NCI-H187 (cell line): ENCODE measurements around the gene TPRA1.

Experiments
- DNase-seq, 2 experiments: peaks; one replicate each; lab custom pipeline; 2025; lab: John Stamatoyannopoulos, UW

Gene TPRA1

DNA sequence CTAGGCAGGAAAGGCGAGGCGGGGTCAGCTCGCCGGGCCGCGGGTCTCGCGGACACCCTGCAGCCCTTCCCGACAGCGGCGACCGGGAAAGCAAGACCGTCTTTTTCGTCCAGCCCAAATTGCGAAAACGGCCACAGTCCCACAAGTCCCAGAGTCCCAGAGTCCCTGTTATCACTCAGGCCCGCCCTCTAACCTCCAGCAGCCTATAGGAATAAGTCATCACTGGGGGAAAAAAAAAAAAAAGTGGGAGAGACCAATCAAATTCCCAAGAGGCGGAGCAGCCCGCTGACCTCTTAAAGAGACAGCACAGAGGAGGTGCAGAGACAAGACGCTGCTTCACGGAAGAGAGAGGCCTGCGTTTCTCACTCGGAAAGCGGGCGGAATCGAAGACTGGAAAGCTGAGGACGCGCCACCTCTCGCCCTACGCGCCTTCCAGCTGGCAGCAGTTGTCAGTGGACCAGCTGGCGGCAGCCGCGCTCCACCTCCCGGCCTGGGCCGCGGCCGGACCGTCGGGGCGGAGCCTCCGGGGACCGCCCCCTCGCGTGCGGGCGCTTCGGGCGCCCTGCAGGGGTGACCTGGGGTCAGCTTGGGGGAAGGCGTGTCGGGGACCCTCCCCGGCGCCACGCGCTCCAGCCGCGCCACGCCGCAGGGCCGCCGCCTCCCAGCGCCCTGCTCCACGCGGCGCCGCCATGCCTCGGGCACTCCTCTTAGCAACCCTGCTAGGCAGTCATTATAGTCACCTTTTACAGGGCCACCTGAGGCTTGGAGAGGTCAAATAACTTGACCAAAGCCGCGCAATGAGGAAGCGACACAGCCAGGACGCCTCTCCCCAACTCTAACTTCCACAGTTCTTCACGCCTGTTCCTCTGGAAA is at the start of gene TPRA1:
Gene TPRA1 (minus strand): TSS at position 141 of the 873 bp plus-strand sequence. CDS start 10,587 bp downstream, outside the sequence.
- DNase-seq, result peak; percentile 75 to 90

DNA sequence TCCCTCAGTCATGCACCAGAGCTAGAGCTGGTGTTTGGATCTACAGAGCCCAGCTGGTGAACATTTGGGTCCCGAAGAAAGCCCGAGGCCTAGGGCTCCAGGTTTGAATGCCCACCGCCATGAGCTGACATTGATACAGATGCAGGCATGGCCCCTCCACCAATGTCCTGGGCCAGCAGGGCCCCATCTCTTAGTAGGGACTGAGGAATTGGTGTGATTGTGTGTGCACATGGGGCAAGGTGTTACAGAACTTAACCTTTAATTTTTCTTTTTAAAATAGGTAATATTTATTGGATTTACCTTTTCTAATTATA is 49.5 kb upstream of the TPRA1 start:
- DNase-seq, result no peak

DNA sequence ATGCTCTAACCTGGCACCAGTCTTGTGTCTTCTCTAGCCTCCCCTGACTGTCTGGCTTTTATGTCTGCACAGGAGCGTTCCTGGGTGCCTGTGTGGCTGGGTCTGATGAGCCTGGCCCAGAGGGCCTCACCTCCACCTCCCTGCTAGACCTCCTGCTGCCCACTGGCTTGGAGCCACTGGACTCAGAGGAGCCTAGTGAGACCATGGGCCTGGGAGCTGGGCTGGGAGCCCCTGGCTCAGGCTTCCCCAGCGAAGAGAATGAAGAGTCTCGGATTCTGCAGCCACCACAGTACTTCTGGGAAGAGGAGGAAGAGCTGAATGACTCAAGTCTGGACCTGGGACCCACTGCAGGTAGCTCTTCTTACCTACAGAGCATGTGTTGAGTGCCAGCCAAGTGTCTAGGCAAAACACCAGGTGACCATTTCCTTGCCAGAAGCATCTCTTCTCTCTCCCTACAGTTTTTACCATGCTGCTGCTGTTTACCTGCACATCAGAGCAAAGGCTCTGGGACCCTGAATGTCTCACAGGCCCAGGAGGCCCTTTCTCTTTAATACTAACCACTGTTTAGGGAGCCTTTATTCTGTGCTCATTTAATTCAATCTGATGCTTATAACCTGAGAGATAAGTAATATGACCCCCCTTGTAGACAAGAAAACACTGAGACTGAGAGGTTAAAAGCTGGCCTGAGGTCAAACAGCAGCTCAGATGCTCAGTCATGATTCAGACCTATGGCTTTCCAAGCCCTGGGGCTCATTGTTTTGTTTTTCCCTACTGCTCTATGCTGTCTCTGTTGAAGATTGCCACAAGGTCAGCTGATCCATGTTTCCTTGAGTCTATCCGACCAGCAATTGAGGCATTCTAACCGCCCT is 48.9 kb upstream of the TPRA1 start:
- DNase-seq, result no peak

DNA sequence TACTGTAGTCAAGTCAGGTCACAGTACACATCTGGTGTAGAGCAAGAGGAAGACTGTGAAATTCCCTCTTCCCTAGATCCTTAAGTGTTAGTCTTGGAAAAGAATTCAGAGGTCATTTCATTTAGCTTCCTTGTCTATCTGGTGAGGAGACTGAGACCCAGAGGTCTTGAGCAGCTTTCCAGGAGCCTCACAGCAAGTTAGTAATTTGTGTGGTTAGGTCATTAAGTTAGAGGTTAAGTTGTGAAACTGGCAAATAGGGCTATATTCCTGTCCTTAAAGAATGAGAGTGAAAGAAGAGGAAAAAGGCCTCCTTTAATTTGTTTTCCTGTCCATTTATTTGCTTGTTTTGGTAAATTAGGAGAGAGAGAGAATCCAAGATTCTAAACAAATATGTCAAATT is 47.4 kb upstream of the TPRA1 start:
- no peak for DNase-seq

DNA sequence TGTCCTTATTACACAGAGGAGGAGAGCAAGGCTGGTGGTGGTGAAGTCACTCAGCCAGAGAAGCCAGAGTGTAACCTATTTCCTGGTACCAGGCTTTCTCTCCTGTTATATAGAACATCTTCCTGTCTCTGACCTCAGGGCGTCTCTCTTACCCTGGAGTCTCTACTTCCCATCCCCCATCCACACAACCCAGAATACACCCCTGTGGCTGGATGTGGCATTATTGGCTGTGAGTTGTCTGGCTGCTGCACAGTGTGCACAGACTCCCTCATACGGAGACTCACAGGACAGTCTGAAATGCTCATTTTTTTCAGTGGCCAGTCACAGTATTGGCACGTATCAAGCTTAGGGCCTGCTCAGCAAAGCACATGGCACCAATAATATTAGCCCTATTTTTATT is 47.0 kb upstream of the TPRA1 start:
- DNase-seq, result no peak

DNA sequence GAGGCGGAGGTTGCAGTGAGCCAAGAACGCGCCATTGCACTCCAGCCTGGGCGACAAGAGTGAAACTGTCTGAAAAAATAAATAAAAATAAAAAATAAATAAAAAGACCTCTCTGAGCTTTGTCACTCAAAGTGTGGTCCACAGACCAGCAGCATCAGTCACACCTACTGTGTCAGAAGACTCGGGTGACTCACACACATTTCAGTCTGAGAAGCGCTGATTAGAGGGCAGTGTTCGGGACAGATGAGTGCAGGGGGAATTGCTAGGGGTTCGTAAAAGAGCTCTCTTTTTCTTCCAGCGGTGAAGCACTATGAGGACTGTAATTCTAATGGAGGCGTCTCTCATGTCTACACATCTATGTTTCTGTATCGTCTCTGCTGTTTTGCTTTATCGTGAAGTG is 44.1 kb upstream of the TPRA1 start:
- DNase-seq, result no peak

DNA sequence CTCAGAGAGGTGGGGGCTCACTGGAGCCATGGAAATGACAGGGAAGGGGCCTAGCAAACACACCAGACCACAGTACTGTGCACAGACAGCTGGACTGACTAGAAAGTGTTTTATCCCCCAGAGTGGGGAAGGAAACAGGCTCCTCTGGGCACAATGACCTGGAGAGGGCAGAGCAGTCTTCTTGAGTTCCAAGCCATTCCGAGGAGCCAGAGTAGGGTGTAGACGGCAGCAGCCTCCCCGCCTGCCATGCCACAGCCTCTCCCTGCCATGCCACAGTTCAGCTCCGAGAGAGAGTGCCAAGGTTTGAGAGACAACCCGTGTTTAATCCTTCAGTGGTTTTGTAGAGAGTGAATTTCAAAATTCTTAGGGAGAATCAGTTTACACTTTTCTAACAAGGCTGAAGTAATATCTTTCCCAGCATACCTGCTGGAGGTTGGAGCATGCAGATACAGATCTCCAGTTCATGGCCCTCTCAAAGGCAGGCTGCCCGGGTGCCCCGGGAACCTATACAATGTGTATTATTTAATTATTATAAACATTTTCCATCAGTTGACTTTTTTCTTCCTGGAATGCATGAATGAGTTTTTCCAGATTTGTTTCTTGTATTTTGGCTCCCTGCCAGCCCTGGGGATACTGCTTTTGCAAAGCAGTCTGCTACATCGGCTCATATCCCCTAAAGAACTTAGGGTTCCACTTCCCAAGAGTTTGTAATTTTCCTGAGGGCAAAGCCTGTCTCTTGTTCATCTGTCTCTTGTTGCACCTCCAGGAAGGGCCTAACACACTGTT is 41.7 kb upstream of the TPRA1 start:
- no peak for DNase-seq

DNA sequence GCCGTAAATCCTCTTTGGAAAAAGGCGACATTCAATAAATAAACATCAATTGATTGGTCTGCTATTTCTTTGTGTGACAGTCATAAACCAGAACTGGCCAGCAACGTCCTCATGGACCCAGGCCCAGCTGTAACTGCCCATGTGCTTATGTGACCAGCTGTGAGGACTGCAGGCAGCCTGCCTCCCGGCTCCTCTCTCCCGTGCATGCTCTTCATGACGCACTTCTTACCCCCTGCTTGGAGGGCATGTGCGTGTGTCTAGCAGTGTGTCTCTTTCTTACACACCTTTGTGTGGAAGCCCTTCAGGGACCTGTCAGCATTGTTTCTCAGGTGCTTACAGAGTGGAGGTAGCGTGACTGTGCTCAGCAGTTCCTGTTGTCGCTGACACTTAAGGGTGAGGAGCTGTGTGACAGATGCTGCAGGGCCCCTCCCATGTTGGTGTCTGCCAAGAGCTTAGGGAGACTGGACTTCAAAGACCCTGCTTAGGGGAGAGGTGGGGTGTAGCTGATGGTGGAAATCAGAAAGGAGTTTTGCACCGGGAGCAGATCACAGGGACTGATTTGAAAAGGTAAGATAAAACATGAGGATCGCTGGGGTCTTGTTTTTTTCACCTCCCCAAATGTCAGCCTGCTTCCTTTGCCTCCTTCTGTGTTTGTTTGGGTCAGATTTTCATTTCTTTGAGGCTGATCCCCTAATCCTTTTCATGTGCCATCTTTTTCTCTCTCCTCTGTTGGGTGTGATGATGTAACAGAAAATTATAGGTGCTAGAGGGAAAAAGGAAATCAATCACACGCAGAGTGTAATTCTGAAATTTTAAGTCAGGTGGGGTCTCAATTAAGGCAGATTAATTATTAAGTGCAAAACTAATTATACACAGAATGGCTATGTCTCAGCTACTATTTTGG is 40.5 kb upstream of the TPRA1 start:
- DNase-seq, result peak; percentile 66 to 68

DNA sequence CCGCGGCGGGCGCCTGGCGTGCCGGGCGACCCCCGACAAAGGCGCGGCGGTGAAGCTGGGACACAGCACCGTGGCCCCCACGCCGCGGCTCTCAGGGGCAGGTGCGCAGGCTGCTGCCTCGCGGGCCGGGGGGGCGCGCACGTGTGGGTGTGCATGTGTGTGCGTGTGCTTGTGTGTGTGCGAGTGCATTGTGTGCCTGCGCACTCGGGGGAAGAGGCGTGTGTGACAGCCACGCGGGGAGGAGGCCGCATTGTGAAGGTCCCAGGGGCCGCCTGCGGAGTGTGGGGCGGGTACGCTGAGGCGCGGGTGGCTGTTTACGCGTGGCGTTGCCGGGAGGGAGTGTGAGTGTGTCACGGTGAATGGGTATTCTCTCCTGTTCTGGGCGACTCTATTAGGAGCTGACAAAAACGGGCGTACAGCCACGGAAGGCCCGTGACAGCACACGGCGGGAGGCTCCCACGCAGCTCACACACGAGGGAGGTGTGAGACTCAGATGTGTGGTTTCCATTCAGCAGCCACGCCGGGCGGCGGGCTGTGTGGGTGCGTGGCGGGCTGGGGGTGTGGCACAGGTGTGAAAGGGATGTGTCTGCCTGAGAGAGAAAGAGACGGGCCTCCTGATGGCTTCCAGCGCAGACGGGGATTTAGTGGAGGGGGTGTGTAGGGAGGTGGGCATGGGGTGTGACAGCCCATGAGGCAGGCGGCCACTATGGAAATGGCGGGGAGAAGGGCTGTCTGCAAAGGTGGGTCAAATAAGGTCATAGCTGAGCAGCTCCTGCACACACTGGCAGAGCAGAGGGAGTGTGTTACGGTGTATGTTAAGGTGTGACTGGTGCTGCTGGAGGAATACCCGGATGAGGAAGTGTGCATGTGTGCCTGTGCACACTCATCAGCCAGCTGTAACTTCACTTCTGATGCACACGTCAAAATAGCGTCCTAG is 39.2 kb upstream of the TPRA1 start:
- no peak for DNase-seq

DNA sequence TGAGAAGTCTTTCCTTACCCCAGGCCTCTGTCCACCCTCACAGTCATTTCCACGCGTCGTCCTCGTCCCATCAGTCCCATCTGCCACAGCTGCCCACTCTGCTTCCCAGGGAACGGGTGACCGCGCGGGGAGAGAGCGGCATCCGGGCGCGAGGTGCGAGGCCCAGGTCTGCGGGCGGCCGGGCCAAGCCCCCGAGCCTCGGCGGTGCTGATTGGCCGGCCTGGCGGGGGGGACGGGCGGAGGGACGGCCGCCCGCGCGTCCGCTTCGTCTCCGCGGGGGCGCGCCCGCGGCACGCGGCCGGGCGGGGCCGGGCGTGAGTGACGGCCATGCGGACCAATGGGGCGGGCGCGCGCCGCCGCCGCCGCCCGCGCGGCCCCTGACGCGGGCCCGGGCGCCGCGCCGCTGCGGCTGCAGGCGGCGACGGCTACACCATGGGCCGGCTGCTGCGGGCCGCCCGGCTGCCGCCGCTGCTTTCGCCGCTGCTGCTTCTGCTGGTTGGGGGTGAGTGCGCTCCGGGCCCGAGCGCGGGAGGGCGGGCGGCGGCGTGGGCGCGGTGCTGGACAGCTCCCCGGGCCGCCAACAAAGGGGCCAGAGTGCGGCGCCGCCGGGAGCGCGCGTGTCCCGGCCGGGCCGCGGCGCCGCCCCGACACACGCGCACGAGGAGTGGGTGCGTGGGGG is 38.4 kb upstream of the TPRA1 start, which contains the start of gene PODXL2:
Gene PODXL2 (plus strand): TSS at position 398 of the 679 bp plus-strand sequence. CDS start 35 bp downstream, at position 433.
- DNase-seq, result peak in 1 of 2 experiments; percentile 14

DNA sequence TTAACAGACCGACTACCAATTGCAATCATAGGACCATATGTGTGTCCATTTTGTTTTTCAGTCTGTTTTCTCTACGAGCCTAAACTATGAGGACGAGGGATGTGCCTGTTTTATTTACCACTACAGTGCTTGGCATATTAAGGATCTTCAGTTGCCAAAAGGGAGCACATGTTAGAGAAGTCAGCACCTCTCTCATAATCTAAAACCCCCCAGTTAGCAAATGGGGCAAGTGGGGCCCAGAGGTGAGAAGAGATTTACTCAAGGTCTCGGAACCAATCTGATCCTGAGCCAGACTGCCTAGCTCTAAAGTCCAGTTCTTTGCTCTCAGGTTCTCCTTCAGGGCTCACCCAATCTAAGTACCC is 37.9 kb upstream of the TPRA1 start:
- DNase-seq, result no peak

DNA sequence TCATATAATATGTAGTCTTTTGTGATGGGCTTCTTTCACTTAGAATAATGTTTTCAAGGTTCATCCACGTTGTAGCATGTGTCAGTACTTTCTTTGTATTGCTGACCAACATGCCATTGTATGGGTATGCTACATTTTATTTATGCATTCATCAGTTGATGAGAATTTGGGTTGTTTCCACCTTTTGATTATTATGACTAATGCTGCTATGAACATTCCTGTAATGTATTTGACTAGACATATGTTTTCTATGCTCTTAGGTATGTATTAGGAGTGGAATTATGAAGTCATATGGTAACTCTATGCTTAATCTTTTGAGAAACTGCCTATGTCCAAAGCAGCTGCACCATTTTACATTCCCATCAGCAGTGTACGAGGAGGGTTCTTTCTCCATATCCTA is 35.3 kb upstream of the TPRA1 start:
- DNase-seq, result no peak

DNA sequence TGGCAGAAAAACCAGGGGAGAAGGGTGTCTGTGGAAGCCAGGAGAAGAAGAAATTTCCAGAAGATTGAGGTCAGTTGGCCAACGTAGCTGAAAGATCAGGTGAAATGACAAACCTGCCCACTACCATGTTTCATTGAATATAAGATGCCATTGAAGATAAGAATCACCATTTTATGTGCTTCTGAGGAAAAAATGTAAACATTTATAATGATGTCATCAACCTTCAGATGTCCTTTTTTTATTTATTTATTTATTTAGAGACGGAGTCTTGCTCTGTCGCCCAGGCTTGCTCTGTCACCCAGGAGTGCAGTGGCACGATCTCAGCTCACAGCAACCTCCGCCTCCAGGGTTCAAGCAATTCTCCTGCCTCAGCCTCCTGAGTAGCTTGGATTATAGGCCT is 33.5 kb upstream of the TPRA1 start:
- DNase-seq, result no peak

DNA sequence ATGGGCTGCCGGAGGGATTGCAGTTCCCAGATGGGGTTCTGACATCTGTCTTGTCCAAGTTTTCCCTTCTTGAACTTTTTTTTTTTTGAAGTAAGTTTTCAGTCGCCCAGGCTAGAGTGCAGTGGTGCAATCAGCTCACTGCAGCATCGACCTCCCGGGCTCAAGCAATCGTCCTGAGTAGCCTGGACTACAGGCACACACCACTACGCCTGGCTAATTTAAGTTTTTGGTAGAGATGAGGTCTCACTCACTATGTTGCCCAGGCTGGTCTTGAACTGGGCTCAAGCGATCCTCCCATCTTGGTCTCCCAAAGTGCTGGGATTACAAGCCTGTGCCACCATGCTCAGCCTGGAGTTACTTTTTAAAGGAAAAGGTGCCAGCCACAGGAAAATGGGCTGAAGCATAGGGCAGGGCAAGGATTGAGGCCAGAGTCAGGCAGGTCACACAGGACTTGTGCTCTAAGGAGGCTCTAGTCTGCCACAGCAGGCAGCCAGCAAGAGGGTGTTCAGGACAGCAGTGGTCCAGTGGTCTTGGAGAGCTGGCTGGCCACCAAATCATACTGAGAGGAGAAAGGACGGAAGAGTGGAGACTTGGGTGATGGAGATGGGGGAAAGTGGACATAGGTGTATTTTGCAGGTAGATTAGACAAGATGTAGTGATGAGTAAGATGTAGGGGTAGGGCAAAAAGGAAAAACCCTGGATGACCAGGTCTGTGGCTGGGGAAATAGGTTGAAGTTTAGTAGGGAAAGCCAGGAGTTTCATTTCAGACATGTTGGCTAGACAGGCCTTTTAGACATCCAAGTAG is 32.4 kb upstream of the TPRA1 start:
- no peak for DNase-seq

DNA sequence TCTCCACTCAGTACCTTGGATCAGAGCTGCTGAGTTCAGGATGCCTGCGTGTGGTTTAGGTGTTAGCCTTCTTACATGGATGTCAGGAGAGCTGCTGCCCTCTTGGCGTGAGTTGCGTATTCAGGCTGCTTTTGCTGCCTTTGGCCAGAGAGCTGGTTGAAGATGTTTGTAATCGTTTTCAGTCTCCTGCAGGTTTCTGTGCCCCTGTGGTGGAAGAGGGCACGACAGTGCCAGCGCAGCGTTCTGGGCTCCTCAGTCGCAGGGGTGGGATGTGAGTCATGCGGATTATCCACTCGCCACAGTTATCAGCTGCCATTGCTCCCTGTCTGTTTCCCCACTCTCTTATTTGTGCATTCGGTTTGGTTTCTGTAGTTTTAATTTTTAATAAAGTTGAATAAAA is 31.5 kb upstream of the TPRA1 start:
- DNase-seq, result no peak

DNA sequence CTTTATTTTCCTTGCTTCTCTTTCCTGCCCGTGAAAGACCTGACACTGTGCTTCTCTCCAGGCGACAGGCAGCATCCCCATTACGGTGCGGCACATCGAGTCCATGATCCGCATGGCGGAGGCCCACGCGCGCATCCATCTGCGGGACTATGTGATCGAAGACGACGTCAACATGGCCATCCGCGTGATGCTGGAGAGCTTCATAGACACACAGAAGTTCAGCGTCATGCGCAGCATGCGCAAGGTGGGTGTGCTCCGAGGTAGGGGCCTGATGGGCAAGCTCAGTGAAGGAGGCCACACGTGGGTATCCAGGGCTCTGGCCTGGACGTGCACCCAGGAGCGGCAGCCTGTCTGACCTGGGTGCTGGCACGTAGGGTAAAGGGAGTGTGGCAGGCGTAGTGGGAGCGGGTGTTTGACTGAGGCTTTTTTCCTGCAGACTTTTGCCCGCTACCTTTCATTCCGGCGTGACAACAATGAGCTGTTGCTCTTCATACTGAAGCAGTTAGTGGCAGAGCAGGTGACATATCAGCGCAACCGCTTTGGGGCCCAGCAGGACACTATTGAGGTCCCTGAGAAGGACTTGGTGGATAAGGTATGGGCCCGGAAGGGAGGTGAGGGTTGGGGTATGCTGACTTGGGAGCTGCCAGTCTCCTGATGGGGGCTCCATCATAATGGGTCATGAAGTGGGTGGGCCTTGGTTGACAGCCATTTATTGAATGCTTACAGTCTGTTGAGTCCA is 30.3 kb upstream of the TPRA1 start:
- no peak for DNase-seq

DNA sequence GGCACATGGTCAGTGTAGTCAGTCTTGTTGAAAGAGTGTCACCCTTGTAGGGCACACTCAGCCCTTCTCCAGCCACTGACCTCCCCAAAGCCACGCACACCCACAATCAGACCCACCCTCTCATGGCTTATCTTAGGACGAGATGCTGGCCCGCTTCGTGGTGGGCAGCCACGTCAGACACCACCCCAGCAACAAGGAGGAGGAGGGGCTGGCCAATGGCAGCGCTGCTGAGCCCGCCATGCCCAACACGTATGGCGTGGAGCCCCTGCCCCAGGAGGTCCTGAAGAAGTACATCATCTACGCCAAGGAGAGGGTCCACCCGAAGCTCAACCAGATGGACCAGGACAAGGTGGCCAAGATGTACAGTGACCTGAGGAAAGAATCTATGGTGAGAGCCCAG is 28.4 kb upstream of the TPRA1 start:
- DNase-seq, result no peak
